Right lung (tissue), 5 donors: ENCODE data around the gene CD1D. TPM values are rescaled to one million over a fixed set of nuclear protein-coding genes. Genes with fewer than 3 reads are reported as not detected.
"Not testable (repeated sequence)": the region's sequence is repeated elsewhere in the genome, so short reads cannot be mapped to it uniquely, and the experiment has no call there.

ENCODE experiments used
- DNase-seq, 2 donors: peaks; one replicate each; pipeline ENCODE4 v3.0.0-alpha.2; 2013
- polyA plus RNA-seq, 5 donors: library from polyadenylated mRNA; unstranded; fragments of 120-200 nt; gene quantifications; one replicate each; pipeline versions ENCODE4 v1.2.1 to v1.2.3, GENCODE V29; 2013; ENCODE audit warnings: inconsistent platforms in 1 of 5, low replicate concordance in 1 of 5; ENCODE audit not compliant: insufficient read length in 5 of 5, insufficient read depth in 1 of 5

Gene CD1D
- polyA plus RNA-seq, 5 donors = 1.2 to 2.2 (median 1.5) TPM

DNA sequence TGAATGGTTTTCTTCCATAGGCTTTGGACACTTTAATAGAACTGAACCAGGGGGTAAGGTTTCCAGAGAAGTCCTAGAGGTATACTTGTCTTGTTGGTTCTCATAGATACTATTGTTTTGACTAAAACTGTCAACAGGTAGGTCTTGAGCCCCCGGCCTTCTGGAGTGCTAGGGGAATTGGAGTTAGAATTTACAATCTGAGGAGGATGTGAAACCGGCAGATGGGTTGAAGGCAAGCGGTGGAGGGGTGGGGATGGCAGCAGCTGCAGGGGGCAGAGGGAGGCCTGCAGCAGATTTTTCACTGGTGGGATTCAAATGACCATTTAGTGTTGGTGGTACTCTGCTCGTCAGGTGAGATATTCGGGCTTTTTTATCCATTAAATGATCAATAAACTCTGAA lies 4.3 kb upstream of the CD1D start:
- DNase-seq = no peak

DNA sequence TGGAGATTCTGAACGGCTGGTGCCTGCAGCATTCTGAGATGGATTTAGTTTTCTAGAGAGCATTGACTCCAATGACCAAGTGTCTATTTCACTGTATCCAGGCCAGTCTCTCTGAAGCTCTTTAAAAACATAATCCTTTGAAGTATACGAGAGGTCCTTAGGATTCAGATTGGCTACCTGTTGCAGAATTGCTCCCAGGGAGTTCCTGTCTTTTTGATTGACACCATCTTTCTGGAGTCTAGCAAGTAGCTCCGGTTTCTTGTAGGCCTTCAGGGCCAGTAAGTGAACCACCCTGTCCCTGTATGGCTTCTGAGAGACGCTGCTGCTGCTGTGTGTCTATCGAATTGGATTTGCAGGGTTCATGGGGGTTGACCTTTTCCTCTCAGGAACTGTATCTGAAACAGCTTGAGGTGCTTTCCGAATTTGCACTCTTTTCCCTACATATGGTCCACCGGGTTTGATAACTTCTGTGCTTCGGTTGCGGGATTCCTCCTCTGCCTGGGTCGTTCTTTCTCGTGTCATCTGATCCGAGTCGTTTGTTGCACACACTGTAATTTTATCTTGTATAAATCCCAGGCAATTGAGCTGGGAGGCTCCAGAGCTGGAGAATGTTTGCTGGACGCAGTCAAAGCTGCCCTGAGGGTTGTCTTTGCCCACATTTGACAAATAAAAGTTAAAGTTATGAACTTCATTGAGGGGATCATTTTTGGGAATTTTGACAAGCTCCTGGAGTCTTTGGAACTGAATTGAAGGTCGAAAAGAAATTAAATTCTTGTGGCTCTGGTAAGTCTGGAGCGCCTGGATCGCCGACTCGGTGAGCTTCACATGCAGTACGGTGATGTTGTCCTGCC lies 3.6 kb upstream of the CD1D start:
- not testable (repeated sequence) for DNase-seq

DNA sequence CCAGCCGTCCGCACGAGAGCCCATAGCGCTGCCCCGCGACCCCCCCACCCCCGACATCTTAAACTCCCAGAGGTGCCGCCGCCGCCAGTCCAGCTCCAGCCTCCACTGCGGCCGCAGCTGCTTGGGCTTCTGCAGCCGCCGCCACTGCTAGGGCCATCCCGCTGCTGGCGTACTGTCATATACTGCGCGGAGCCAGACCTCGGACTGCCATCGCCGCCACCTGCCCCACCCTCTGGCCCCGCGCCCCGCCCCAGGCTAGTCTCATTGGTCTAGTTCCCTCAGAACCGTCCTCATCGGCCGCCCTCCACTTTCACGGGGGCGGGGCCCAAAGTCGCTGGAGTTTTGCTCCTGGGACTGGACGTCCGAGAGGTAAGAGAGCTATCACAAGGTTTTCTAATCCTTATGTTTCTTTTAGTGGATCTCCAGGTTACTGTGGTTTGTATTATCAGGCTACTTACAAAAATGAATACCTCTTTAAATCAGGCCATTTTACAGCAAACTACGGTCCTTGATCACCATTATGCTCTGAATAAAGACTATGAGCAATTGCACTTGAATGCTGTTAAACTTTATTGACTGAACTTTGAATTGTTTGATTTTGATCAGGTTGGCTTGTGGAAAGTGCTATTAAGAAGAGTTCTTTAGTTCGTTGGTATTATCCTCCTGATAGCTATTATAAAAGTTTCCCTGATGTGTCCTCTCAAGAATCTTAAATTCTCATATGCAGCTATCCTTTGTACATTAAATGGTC lies 2.8 kb upstream of the CD1D start:
- DNase-seq = peak; percentile 59 to 60

DNA sequence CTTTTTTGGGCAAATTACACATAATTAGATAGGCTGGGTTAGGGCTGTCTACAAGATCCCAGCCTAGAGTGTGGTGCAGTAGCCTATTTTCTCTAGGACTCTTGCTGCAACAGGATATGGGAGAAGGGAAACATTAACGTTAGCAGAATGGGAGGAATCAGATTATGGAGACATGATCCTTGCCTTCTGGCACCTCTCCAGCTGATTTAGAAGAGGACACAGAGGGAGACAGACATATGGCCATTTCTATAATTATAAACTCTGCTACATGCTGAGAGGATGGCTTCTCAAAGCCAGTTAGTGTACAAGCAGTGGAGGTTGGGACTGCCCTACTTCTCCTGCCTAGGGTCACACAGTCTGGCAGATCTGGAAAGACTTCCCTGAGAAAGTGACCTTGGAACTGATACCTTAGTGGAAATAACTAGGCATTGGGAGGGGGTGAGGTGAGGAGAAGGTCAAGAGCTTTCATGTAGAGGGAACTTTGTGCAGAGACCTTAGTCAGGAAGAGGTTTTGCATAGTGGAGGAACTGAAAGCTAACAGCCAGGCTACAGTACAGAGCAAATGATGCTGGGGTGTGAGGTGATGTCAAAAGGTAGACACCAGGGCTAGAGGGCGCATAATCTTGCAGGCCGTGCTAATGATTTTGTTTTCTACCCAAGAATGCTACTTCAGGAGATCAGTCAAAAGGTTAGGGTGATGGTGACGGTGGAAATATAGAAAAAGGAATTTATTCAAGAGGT lies 1.2 kb upstream of the CD1D start:
- no peak for DNase-seq

DNA sequence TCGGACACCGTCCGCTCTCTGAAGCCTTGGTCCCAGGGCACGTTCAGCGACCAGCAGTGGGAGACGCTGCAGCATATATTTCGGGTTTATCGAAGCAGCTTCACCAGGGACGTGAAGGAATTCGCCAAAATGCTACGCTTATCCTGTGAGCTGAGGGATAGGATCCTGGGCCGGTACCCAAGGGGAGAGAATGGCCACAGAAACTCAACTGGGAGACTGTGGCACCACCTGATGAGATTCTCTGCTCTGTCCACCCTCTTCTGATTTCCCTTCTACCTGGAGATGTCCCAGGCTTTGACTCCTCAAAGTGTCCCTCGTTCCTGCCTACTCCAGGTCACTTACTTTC lies 855 bp downstream of the CD1D start:
- DNase-seq = no peak

DNA sequence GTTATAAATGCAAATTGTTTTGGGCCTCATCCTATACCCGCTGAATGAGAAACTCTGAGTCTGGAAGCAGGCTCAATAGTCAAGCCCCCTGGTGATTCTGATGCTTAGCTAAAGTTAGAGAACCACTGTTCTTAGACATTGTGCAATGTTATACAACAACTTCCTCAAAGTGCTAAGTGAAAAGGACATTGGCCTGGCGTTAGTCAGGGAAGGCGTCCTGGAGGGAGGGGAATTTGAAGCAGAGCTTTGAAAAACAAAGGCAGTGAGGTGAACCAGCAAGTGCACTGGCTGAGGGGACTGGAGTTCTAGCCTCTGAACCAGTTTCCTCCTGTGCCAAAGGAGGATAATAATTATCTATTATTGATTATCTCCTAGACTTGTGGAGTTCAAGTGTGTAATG lies 5.1 kb downstream of the CD1D start:
- DNase-seq = no peak

DNA sequence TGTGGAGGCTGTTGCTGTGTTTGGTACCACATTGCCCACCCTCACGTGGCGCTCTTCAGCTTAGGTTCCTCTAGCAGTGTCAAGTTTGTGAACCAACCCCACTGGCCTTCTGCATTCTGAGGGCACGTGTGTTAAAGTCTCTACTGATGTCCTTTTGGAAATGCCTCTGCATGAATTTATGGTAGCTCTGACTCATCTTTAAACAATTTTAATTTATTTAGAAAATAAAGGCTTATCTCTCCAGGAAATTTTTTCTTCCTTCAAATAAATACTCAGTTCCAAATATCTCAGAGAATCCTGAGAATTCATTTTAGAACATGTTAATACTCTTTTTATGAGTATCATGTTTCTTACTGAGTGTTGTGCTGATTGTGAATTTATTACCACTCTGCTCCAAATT lies 5.5 kb downstream of the CD1D start:
- DNase-seq = no peak

DNA sequence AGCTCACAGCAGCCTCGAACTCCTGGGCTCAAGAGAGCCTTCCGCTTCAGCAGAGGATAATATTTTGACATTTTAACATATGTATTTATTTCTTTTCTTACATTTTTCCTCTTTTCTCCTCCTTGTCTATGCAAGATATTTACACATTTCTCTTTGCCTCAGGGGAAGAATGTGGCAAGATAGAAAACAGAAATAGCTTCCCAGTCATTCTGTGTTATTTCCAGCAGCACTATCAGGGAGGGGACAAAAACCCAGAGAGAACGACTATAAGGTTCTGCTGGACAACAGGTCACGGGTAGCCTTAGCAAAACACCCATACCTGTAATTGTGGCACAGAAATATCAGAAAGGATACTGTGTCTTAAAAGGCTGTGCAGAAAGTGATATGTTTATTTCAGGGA lies 7.9 kb downstream of the CD1D start:
- DNase-seq = no peak

DNA sequence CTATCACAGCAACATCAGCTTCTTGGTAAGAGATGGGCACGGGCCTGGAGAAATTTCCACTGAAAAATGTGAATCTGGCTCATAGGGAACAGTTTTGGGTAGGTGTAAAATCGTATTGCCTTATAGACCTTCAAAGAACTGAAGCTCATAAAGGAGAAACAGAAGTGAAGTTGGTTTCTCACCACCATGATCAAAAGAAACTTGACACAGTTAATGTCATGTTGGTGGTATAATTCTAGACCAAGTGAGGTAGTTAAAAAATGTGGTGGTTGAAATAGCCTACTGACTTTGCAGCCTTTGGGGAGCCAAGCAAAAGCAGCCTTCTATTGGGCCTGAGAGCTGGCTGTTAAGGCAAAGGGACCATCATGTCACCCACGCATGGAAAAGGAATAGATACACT lies 8.9 kb downstream of the CD1D start:
- DNase-seq = no peak

DNA sequence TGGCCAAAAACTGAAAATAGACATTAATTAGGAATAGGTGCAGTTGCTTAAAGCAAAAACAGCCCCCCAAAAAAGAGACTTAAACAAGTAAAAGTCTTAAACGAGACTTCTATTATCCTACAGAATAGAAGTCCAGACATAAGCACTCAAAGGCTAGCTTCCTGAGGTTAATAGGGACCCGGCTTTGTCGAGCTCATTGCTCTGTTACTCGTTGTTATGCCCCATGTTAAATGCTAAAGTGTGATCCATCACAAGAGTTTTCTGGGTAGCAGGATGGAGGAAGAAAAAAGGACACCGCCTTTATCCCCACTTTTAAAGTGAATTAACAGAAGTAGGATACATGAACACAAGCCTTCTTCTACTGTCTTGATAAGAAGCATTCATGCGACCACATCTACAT lies 10.6 kb downstream of the CD1D start:
- DNase-seq = no peak

DNA sequence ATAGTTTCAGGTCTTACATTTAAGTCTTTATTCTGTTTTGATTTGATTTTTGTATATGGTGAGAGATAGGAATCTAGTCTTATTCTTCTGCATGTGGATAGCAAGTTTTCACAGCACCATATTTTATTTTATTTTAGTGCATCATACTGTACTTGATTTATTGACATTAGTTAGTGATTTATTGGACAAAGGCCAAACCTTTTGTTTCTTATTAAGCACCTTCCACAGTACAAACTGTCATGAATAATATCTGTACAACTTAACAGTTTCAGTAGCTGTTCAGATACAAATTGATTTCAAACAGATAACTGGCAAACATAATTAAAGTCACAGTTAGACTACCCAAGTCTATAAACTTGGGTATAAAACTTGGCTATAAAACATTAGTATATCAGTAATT lies 15.8 kb downstream of the CD1D start:
- DNase-seq = no peak

DNA sequence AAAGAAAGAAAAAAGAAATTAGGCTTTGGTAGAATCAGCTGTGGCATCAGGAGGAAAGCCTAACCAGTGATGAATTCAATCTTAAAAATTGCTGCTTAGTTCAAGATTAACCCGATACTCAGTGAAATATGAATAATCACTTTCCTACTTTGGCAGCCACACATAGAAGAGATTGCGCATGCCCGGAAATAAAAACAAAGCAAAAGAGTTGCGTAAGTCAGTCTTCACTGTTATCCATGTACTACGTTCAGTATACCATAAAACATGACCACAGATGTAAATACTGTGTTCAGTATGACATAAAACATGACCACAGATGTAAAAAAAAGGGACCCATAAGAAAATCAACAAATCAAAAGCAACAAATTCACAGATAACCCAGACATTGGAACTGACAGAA lies 19.2 kb downstream of the CD1D start:
- DNase-seq = peak in 1 of 2 donors; percentile 29

DNA sequence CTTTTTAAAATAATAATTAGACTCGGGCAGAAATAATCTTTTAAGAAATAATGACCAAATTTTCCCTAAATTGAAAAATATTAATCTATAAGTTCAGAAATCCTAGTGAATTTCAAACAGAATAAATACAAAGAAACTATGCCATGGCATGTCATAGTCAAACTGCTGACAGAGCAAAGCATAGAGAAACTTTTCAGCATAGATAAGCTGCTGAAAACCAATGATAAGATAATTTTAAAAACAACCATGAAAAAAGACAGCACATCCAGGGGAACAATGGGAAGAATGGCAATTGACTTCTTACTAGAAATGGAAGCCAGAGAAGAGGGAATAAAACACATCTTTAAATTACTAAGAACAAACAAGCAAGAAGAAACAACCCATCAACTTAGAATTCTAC lies 19.8 kb downstream of the CD1D start:
- no peak for DNase-seq

DNA sequence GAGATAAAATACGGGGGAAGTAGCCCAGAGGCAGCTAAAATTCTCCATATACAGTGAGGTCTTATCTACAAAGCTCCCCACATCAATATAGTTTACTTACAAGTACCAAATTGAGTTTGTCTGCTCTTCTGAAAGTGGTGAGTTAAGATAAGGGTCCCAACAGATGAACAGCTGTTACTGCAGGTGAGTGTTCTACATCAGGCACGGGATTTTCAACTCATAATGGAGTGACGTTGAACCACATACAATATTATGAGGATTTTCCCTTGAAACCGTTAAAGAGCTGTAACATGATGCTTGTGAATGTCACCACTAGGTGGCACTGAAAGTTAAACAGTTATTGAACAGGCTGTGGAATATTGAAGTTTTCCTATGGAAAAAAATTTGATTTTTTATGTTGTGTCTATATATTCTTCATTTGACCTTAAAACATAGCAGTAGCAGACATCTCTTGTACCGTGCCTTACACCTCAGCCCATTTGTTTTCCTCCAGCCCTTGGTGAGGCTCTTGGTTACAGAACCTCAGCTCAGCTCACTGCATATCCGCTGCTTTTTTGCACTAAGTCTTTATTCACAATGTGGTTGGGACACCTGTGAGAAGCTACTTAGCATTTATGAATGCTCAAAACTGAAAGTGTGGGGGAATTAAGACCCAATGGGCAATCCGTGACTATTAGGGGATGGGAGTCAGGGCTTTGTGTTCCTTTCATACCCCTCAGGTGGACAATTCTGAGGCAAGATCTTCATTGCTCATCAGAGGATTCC lies 23.2 kb downstream of the CD1D start:
- peak; percentile 31 to 45 for DNase-seq

DNA sequence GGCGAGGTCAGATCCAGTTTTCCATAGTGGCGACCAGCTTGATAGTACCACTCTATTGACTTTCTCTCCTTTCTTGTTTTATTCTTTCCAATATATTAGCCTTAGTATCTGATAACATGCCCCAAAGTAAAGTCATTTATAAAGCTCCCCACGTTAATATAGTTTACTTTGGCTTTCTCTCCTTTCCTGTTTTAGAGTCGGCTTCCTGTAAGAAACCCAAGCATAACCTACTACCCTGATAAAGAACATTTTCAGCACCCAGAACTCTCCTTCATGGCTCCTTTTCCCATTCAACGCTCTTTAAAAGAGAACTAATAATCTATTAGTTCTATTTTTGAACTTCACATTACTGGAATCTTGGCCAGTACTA lies 23.7 kb downstream of the CD1D start:
- DNase-seq = no peak

DNA sequence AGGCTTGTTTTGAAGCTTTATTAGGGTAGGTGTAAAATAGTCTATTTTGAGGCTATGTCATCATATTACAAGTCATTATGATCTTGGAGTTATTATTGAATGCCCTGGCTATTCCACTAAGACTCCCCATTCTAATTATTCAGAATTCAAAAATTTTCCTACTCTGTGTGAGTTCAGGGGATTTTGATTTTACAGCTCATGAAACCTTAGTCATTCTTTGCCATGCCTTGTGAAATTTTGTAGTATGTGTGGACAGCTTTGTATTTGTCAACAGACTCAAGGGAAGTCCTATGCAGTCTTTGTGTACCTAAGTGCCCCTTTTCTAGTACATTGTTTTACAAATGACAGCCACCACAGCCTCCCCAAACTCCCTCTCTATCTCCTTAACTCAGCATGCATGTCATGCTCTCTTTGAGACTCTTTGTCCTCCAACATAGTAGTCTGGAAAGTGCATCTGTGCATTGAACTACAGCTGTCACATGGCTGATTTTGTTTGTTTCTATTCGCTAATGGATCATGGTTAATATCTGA lies 28.0 kb downstream of the CD1D start:
- no peak for DNase-seq

DNA sequence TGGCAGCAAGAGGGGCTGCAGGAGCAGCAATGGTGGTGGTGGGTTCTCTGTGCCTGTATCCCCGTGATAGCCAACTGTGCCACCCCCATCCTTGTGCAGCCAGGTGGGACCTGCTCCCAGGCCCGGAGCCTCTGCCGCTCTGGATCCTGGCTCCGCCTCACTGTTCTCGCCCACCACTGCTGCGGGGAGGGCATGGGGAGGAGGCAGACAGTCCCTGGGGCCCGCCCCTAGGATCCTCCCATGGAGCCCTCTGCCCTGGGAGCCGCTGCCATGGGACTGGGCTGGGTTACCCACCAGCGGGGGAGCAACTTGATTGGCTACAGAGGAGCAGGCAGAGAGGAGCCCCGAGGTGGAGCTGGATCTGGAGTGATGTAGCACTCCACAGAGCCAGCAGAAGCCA lies 31.6 kb downstream of the CD1D start:
- no peak for DNase-seq

DNA sequence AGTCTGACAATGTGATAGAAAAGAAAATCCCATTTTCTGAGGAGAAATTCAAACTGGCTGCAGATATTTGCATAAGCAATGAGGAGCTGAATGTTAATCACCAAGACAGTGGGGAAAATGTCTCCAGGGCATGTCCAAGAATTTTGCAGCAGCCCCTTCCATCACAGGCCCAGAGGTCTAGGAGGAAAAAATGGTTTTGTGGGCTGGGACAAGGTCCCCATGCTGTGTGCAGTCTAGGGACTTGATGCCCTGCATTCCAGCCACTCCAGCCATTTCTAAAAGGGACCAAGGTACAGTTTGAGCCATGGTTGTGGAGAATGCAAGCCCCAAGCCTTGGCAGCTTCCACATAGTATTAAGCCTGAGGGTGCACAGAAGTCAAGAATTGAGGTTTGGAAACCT lies 42.8 kb downstream of the CD1D start:
- DNase-seq = not testable (repeated sequence)

DNA sequence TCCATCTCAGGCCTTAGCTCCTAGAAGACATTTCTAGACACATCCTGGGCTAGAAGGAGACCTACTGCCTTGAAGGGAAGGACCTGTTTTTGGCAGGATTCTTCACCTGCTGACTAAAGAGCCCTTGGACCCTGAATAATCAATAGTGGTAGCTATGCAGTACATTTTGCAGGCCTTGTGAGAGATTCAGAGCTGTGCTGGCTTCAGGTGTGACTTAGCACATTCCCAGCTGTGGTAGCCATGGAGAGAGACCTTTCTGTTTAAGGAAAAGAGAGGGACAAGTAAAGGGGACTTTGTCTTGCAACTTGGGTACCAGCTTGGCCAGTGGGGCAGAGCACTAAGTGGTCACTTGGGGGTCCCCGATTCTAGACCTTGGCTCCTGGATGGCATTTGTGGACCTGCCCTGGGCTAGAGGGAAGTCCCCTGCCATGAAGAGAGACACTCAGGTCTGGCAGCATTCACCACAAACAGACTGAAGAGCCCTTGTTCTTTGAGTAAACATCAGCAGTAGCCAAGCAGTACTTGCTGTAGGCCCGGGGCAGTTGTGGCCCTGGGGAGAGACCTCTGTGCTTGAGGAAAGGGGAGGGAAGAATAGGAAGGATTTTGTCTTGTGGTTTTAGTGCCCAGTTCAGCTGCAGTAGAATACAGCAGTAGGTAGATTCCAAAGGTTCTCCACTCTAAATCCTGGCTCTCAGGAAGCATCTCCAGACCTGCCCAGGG lies 47.4 kb downstream of the CD1D start:
- DNase-seq = no peak
